Activated B cell treated with CpG ODN at 0.5 μM for 24 hours (primary cell): ENCODE measurements around the gene OTUB2. TPM values are rescaled to one million over a fixed set of nuclear protein-coding genes. Genes with fewer than 3 reads are reported as not detected.

Source experiments
- ATAC-seq: fragments of 200-7000 bp; cut with Tn5 transposase; one replicate; pipeline ENCODE4 v1.10.0; 2021; ENCODE audit warnings: low read depth, mild to moderate bottlenecking, moderate library complexity
- CTCF ChIA-PET: fragments of 350-600 bp; sonication (Branson Sonifier 250); formaldehyde crosslinking; loops from one replicate; lab custom pipeline; 2021; ENCODE audit warnings: antibody characterized with exemption; lab: Charles Lee
- POLR2A ChIA-PET: fragments of 350-600 bp; sonication (Branson Sonifier 250); formaldehyde crosslinking; loops from one replicate; lab custom pipeline; 2021; ENCODE audit warnings: antibody characterized with exemption; lab: Charles Lee
- DNase-seq: peaks from one replicate; pipeline ENCODE4 v3.0.0; 2022
- H3K27ac Mint-ChIP-seq: one replicate; pipeline ENCODE4 v1.8.0; 2020; ENCODE audit warnings: mixed read lengths
- H3K27me3 Mint-ChIP-seq: one replicate; pipeline ENCODE4 v1.8.0; 2021; ENCODE audit warnings: mixed read lengths
- H3K36me3 Mint-ChIP-seq: one replicate; pipeline ENCODE4 v1.8.0; 2021; ENCODE audit warnings: low read depth, mixed read lengths
- H3K4me1 Mint-ChIP-seq: one replicate; pipeline ENCODE4 v1.8.0; 2021; ENCODE audit warnings: mixed read lengths
- H3K4me3 Mint-ChIP-seq: one replicate; pipeline ENCODE4 v1.8.0; 2020; ENCODE audit warnings: mild to moderate bottlenecking, mixed read lengths
- H3K9me3 Mint-ChIP-seq: one replicate; pipeline ENCODE4 v1.8.0; 2020; ENCODE audit warnings: mixed read lengths
- intact Hi-C: fragments of 100-400 bp; cut with micrococcal nuclease; formaldehyde crosslinking; loops from one replicate; pipeline ENCODE4 v1.15.1; 2024
- total RNA-seq: library from RNA; stranded (reverse); gene quantifications from 2 replicates; pipeline ENCODE4 v1.2.3, GENCODE V29; 2022
- TF ChIP-seq, protein P1 (sequence below): fragments of 200-600 bp; IDR thresholded peaks from one replicate; pipeline ENCODE4 v1.8.0; 2022; ENCODE audit warnings: antibody characterized with exemption, mild to moderate bottlenecking

OTUB2 gene
- total RNA-seq, 1 donor from 2014 or later, result not detected

DNA sequence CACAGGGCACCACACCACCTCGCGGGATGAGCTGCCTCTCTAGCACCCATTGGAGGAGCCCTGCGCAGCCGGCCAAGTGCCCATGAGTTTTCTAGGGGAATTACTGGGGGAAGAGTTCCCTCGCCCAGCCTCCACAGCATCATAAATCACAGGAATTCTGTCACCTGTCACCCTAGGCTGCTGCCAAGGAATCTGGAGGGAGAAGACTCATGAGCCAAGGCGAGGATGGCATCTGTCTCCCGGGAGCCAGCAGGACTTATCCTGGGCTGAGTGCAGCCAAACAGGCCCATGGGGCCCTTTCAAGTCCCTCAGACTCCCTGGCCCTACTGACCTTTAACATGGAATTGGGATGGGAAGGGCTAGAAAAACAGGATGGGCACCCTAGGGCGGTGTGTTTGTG, 7.8 kb upstream of the OTUB2 start:
- ChIA-PET POLR2A (no interaction called here), CTCF (interaction anchor here (1.1 kb wide), 1 partner anchor 79 kb away, joined by 4 read pairs; no protein-coding TSS in a partner anchor)
- no peaks in the 10 kb centered on the region for H3K36me3 Mint-ChIP-seq
- ATAC-seq, result no peak
- no peak for DNase-seq
- no peaks in the 10 kb centered on the region for H3K9me3 Mint-ChIP-seq
- H3K4me1 Mint-ChIP-seq, result no peaks in the 10 kb centered on the region
- peaks cover 17% of the 10 kb centered on the region for H3K27me3 Mint-ChIP-seq
- H3K27ac Mint-ChIP-seq, result no peak overlapping the region
- H3K4me3 Mint-ChIP-seq, result no peak overlapping the region
- TF ChIP-seq, protein P1, sequence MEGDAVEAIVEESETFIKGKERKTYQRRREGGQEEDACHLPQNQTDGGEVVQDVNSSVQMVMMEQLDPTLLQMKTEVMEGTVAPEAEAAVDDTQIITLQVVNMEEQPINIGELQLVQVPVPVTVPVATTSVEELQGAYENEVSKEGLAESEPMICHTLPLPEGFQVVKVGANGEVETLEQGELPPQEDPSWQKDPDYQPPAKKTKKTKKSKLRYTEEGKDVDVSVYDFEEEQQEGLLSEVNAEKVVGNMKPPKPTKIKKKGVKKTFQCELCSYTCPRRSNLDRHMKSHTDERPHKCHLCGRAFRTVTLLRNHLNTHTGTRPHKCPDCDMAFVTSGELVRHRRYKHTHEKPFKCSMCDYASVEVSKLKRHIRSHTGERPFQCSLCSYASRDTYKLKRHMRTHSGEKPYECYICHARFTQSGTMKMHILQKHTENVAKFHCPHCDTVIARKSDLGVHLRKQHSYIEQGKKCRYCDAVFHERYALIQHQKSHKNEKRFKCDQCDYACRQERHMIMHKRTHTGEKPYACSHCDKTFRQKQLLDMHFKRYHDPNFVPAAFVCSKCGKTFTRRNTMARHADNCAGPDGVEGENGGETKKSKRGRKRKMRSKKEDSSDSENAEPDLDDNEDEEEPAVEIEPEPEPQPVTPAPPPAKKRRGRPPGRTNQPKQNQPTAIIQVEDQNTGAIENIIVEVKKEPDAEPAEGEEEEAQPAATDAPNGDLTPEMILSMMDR, result no peak
- intact Hi-C loops, result no loop called here

DNA sequence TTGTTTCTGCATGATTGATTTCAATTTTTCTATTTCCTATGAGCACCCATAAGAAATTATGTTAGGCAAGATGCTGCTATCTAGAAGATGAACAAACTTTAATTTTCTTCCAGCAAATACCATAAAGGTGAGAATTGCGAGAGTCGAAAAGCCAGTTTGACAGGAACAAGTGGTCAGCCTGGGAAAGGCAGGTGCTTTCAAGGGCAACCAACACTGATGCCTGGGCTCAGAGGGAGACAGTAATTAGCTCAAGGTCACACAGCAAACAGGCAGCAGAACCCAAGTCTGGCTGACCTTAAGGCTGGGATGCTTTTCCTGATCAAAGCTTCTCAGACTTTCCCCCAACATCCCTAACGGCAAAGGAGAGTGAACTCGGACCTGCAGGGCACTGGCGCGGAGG, 6.8 kb upstream of the OTUB2 start:
- Mint-ChIP-seq H3K27me3 (peaks cover 24% of the 10 kb centered on the region), H3K36me3 (no peaks in the 10 kb centered on the region), H3K4me3 (no peak overlapping the region), H3K27ac (no peak overlapping the region), H3K4me1 (no peaks in the 10 kb centered on the region), H3K9me3 (no peaks in the 10 kb centered on the region)
- TF ChIP-seq, protein P1, result no peak
- CTCF ChIA-PET, result no interaction called here
- ATAC-seq (no peak), DNase-seq (no peak)
- POLR2A ChIA-PET, result no interaction called here
- intact Hi-C loops, result no loop called here

DNA sequence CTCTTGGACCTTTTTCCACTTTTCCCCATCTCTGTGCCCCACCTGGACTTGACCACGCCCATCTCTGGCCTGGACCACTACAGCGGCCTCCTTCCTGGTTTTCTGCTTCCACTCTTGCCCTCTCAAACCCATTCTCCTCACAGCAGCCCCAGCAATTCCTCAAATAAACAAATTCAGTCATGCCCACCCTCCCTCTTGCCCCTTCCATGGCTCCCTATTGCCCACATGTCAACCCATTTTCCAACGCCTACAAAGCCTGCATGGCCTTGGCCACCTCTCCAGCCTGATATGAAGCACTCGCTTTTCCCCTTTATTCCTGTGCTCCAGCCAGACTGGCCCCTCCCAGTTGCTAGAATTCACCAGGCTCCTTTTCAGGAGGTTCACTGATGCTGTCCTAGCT, 5.9 kb upstream of the OTUB2 start:
- peaks cover 30% of the 10 kb centered on the region for H3K27me3 Mint-ChIP-seq
- POLR2A ChIA-PET, result no interaction called here

DNA sequence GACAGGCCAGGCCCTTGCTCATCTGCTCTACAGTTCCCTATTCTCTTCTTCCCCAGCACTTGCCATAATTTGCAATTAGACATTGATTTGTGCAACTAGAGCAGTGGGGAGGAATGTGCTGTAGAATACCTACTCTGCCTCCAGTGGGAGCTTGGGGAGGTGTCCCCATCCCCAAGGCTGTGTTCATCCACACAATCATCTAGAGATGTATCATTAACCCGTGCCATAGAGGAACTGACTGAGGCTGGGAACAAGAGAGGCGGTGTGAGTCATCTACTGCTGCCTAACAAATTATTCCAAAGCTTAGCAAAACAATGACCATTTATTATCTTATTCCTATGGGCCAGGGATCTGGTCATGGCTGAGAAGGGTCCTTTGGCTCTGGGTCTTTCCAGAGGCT, 5.1 kb upstream of the OTUB2 start:
- no peak for ATAC-seq
- ChIA-PET CTCF (interaction anchor here (0.9 kb wide), 1 partner anchor 81 kb away, joined by 3 read pairs; no protein-coding TSS in a partner anchor), POLR2A (no interaction called here)
- Mint-ChIP-seq H3K4me1 (peaks cover 3% of the 10 kb centered on the region), H3K9me3 (no peaks in the 10 kb centered on the region), H3K4me3 (no peak overlapping the region), H3K36me3 (no peaks in the 10 kb centered on the region), H3K27me3 (peaks cover 28% of the 10 kb centered on the region), H3K27ac (no peak overlapping the region)
- TF ChIP-seq, protein P1, result no peak
- no peak for DNase-seq
- intact Hi-C loops, result no loop called here

More for the DNA sequence above, 5.9 kb upstream of the OTUB2 start:
- no peak overlapping the region for H3K27ac Mint-ChIP-seq
- no peaks in the 10 kb centered on the region for H3K4me1 Mint-ChIP-seq
- DNase-seq (no peak), ATAC-seq (no peak)
- H3K9me3 Mint-ChIP-seq, result no peaks in the 10 kb centered on the region
- TF ChIP-seq, protein P1, result no peak
- no peak overlapping the region for H3K4me3 Mint-ChIP-seq
- CTCF ChIA-PET, result no interaction called here
- H3K36me3 Mint-ChIP-seq, result no peaks in the 10 kb centered on the region
- intact Hi-C loops, result no loop called here

DNA sequence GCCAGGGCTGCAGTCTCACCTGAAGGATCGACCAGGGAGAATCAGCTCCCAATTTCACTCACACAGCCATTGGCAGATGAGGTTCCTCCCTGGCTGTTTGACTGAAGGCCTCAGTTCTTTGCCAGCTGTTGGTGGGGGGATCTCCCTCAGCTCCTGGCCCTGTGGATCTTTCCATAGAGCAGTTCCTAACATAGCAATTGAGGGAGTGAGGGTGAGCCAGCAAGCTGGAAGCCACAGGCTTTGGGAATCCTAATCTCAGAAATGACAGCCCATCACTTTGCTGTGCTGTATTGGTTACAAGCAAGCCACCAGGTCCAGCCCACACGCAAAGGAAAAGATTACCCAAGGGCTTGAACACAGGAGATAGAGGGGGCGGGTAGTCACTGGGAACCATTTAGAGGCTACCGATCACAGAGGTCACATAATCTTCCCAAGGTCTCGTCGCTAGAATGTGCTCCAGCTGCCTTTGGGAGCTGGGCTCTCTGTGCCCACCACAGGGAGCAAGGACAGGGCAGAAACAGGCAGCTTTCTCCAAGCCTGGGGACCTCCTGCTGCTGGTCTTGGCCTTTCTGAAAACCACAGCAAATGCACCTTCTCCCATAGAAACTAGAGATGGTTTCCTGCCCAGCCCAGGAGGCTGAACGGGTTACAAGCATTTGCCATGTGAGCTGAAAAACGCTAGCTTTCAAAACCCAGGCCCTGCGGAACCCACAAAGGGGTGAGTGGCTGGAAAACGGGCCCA, 4.6 kb upstream of the OTUB2 start:
- Mint-ChIP-seq H3K36me3 (no peaks in the 10 kb centered on the region), H3K9me3 (no peaks in the 10 kb centered on the region), H3K4me1 (peaks cover 5% of the 10 kb centered on the region), H3K27me3 (peaks cover 28% of the 10 kb centered on the region), H3K27ac (no peak overlapping the region), H3K4me3 (no peak overlapping the region)
- TF ChIP-seq, protein P1, result no peak
- intact Hi-C loops, result no loop called here
- POLR2A ChIA-PET, result no interaction called here
- DNase-seq (no peak), ATAC-seq (no peak)
- CTCF ChIA-PET, result interaction anchor here (0.9 kb wide), 1 partner anchor 82 kb away, joined by 3 read pairs; no protein-coding TSS in a partner anchor
